GM18502 (cell line): ENCODE results near the gene FLRT2.

Experiments
- ATAC-seq: cut with Tn5 transposase; IDR thresholded peaks from one replicate; pipeline ENCODE4 v1.9.1; 2021; ENCODE audit warnings: mild to moderate bottlenecking; ENCODE audit not compliant: unreplicated experiment, poor library complexity

Gene FLRT2

DNA sequence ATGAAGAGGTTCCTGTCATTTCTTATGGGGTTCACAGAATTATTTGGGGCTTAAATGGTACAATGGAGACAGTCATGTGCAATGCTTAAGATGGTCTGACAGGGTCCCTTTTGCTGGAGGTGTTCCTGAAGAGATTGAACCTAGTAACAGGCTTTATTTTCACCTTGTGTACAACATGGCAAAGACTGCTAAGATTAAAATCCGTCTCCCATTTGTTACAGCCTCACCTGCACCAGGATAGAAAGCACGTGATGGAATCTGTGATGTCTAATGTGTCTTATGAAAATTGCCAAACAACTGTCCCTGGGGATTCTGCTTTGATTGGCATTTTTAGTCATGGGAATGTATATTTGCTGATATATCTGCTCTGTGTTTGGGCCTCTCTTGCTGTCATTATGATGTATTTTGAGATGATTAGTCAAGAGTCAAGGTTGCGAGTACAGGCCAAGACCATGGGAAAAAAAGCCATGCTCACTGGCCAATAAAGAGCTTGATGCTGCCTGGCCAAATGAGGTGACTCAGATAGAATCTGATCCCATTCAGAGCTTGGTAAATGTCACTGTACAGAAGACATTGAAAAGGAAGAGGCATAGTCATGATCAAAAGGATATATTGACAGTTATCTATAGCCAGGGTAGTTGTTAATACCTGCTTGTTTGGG, 96.1 kb downstream of the FLRT2 start:
- ATAC-seq: no peak

DNA sequence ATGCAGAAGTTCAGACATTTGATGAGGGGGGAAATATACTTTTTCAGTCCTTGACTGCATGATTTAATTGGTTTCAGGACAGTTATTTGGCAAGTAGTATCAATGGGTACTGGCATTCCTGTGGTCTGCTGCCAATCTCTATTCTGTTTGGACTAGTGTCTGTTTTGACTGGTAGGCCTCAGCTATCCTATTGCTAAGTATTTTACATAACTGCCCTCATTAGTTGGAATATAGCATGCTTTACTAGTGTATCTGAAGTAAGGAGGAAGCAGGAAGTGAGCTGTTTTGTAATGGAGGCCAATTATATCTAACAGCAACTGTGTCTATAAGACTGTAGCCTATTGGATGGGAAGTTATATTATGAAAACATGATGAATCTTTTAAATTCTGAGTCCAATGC, 104.3 kb downstream of the FLRT2 start:
- ATAC-seq: no peak

DNA sequence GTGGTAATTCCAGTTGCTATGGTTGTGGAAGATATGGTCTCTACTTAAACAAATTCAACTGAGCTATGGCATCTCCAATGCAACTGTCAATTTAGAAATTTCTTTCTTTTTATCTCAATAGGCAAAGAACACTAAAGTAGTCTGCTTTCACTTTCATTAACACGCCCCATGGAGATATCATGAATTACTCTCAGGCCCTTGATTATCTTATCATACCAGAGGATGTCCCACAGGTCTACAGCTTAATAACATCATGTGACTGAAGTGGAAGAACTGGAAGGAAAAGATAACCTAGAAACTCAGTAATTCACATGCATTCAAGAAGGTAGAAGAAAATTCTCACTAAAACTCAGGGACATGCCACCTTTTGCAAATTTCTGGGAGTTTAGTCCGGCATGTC, 114.3 kb downstream of the FLRT2 start:
- ATAC-seq: no peak

DNA sequence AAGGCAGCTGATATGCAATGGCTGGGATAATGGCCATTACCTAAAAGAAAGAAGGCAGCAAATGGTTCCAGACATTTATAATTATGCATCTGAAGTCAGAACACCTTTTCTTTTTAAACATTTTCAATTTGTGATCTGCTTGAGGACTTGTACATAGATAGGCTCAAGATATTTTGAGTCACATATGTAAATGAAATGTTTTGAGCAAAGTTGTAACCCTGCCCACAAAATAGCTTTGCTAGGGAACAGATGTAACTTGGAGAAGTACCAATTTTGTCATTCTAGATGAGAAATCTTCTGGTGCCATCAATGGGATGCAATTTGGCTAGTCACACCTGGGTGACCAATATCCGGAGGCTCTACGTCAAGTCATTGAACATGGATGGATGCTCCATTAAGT, 123.1 kb downstream of the FLRT2 start:
- no peak for ATAC-seq

DNA sequence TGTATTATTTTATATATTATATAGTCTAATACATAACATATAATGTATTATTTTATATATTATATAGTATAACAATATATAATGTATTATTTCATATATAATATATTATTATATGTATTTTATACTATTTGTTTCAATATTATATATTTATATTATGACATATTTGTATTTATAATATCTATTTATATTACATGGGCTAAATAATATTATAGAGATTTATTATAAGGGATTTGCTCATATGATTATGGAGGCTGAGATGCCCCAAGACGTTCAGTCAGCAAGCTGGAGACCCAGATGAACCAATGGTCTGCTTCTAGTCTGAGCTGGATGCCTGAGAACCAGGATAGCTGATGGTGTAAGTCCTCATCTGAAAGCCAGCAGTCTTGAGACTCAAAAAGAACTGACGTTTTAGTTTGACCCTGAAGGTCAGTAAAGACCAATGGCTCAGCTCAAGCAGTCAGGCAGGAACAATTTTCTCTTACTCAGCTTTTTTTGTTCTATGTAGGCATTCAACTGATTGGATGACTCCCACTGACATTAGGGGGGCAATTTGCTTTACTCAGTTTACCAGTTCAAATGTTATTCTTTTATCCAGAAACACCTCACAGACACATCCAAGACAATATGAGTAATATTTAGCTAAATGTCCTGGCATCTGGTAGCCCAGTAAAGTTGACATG, 130.4 kb downstream of the FLRT2 start:
- no peak for ATAC-seq

DNA sequence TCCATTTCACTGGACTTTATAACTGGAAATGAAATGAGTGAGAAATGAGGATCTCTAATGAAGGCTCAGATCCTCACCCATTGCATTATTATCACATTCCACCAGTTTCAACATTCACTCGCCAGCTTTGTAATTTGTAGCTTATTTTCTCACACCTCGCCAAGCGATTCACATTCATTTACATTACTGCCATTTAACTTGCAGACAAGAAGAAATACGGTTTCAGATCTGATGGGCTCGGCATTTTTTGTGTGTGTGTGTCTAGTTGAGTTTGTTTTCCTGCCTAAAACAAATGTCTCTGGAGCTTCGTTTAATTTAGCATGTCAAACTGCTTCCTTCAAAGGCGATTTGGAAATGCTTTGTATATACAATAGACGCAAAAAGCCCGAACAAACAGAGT, 132.2 kb downstream of the FLRT2 start:
- ATAC-seq: no peak

DNA sequence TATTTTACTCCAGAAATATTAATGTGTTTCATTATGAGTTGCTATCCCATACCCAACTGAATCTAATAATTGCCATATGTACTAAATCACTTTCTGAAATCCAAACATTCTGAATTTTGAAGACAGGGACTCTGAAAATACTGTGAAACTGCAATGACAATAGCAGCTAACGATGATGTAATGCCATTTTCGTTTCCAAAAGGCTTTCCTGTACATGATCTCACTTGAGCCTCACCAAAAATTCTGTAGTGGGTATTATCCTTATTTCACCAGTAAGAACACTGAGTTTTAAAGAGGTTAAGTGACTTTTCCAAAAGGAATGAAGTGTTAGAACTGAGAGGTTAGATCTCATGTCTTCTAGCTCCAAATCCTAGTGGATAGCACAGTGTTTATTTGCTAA, 133.3 kb downstream of the FLRT2 start:
- no peak for ATAC-seq

DNA sequence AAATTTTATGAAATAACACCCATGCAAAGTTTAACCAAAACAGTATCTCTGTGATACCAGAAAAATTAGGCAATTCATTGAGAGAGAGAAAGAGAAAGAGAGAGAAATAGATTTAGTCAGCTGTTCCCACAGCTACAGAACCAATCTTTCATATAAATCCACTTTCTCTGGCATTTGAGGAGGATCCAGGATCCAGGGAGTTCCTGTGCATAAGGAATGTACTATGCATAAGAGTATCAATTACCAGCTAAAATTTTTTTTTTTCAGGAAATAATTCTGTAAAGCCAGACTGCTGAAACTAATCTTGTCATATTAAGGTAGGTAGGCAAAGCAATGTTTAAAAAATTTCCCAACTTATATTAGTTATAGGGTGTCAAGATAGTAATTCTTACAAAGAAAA, 133.7 kb downstream of the FLRT2 start:
- ATAC-seq: no peak

DNA sequence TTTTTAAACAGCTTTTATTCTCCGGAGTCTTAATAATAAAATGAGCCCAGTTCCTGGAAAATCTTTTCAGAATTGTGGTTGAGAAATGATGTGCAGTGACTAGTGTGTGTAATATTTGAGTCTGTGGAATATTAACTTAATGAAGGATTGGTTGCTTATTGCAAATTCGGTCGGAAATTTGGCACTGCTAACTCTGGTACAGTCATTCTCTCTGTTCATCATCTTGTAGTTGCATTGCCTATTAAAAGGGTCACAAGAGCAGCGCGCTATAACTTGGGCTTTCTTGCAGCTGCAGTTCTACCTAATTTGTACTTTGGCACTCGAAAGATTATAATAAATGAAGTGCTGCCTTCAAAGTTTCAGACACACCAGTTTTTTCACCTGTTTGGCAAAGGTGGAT, 146.0 kb downstream of the FLRT2 start:
- ATAC-seq: no peak

DNA sequence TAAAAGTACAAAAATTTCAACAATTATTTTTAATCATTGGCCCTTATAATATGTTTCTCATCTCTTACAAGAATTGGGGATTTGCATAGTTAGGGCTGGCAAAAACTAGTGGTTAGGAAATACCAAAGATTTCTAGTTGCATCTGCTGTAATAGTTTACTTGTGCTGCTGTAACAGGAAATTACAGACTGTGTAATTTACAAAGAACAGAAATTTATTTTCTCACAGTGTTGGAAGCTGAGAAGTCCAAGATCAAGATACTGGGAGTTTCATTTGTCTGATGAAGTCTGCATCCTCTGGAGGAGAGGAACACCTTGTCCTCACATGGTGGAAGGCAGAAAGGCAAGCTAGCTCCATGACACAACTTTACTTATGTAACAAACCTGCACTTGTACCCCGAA, 157.0 kb downstream of the FLRT2 start:
- no peak for ATAC-seq

DNA sequence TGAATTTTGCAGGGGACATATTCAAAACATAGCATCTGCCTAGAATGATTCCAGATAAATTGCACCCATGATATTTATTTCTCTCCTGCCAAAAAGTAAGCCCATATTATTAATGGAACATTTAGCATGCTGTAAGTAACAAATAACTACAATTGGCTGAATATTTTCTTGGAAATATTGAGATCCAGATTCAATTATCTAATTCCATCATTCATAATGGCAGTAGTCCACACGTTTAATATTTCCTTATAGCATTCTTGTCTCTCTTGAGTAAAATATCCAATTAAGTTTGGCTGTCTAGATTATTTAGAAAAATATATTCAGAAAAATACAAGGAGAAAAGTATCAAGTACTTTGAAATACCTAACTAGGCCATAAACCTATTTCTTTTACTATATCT, 157.5 kb downstream of the FLRT2 start:
- ATAC-seq: no peak

DNA sequence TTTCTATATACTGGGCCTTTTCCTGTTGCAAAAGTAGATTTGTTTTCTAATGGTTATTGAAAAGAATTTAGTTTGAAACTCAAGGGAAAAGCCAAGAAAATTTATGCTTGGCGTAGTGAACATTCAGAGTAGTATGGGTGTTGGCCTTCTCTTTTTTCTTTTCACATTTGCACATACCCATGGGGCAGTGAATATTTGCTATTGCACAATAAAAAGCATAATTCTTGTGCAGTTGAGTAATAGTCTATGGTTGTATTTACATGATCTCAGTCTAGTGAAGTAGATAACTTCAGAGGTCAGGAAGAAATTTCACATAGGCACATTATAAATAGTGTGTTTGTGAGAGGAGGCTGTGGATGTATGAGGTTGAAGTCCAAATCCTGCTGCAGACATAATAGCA, 158.1 kb downstream of the FLRT2 start:
- no peak for ATAC-seq

DNA sequence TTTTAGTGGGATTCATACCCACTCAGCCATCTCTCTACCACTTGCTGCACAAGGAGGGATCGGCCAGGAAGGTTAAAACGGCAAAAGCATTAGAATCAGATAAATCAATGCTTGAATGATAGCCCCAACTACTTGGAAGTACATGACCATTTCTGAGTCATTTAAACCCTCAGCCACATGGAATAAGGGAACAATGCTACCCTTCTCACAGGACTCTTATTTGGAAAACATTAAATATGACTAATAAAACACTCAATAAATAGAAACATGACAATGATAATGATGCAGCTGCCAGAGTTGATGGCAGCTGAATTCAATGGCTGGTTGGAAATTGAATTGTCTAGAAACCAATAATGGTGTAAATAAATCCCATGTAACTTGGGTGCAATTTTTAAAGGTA, 165.4 kb downstream of the FLRT2 start:
- ATAC-seq: no peak

DNA sequence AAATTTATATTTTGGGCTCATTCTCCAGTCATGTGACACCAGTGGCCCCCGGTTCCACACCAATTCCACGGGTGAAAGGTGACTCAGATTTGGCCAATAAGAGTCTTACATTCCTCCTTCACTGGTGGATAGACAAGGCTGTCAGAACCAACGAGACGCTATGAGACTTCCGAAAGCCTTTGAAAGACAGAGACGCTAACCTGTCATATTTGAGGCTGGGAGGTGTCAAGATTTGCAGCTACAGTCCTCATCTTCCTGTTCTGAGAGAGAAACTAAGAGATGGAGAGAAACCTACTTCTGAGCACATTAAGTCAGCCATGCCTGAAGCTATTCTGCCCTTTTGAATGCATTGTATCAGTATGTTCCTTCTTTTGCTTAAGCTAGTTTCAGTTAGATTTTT, 171.2 kb downstream of the FLRT2 start:
- no peak for ATAC-seq

DNA sequence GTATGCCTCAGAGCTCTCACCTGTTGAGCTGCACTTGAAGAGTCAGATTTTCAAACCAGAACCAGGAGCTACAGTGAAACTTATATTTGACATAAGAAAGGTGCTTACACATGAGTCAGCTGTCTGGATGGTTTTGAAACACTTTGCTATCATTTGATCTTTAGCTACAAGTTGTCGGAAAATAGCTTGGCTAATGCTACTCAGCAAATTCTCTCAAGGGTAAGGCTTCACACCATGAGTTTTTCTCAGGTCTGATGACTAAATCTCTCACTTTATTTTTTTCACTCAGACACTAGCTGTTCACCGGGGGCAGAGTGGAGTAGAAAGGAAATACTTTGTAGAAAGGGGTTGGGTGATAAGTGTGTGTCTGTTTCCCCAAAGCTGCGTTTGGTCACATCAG, 171.8 kb downstream of the FLRT2 start:
- ATAC-seq: no peak

DNA sequence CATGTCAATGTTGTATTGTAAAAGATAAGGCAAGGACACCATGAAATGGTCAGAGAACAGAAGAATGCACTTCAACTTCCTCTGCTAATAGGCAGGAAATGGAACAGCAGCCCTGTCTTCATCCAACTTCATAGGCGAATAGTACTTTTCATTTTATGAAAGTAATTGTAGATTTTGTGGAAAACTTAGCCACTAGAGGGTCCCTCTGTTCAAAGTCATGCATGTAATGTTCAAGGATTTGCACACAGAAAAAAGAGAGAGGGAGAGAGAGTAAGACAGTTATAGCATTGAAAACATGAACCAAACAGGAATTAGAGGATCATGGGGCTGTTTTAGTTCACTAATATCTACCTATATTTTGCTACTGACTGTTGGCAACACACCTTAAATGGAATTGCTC, 172.2 kb downstream of the FLRT2 start:
- ATAC-seq: no peak

DNA sequence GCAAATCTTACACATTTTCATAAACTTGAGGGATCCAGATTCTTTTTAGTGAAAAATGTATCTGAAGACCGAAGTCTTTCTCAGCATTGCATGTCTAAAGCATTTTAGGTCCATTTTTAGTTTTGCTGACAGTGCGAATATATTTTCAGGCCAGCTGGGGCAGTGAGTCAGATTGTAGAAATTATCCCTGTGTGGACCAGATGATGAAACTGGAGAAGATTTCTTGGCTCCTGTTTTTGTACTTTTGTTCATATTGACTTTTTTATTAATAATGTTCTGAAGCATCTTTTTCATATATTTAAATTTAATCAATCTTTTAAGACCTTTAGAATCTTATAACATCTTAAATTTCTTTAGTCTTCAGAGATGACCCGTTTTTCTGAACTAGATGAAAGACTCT, 173.1 kb downstream of the FLRT2 start:
- ATAC-seq: no peak
